ENCODE measurements around the gene GRIK4. TPM values are rescaled to one million over a fixed set of nuclear protein-coding genes. Genes with fewer than 3 reads are reported as not detected.

GRIK4 gene
- total and polyA plus RNA-seq, 8 donors = 0.76 to 10.1 (median 7.7) TPM

DNA sequence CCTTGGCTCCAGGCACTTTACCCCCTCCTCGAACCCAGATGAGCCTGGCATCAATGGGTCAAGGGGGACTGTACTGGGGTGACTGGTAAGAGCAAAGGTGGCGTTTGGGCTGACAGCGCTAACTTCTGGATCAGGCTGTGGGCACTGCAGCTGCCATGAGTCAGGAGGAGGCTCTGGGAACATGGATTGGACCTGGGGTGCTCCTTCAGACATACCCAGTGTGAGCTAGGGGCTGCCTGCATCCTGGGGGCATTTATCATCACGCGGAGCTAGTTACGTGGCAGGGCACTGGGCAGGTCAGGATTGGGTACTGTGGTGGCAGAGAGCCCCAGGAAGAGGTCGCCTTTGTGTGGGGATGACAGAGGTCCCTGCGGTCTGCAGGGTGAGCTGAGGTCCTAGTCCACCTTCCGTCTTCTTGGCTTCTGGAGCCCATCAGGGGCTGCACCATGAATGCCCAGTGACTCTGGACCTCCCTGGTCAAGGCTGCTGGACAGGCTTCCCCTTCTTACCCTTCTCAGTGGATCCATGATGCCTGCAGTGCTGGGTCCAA lies 13.1 kb downstream of the GRIK4 start:
- intact Hi-C loops (cut with DNase I) = loop anchor here in 1 of 2 donors (5.0 to 10.0 kb wide), 2 partner anchors 158 to 270 kb away; no protein-coding TSS in a partner anchor
- H3K36me3 ChIP-seq = no peaks in the 10 kb centered on the region
- H3K27me3 ChIP-seq = peaks cover 0 to 61% of the 10 kb centered on the region in 2 donors
- DNase-seq (peak in 1 of 4 donors; percentile 20), ATAC-seq (no peak)
- TF ChIP-seq, protein P1, sequence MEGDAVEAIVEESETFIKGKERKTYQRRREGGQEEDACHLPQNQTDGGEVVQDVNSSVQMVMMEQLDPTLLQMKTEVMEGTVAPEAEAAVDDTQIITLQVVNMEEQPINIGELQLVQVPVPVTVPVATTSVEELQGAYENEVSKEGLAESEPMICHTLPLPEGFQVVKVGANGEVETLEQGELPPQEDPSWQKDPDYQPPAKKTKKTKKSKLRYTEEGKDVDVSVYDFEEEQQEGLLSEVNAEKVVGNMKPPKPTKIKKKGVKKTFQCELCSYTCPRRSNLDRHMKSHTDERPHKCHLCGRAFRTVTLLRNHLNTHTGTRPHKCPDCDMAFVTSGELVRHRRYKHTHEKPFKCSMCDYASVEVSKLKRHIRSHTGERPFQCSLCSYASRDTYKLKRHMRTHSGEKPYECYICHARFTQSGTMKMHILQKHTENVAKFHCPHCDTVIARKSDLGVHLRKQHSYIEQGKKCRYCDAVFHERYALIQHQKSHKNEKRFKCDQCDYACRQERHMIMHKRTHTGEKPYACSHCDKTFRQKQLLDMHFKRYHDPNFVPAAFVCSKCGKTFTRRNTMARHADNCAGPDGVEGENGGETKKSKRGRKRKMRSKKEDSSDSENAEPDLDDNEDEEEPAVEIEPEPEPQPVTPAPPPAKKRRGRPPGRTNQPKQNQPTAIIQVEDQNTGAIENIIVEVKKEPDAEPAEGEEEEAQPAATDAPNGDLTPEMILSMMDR (IDR thresholded peaks at IDR 0.05) = no peak
- no peak overlapping the region for H3K27ac ChIP-seq
- no peaks in the 10 kb centered on the region for H3K4me1 ChIP-seq
- no peaks in the 10 kb centered on the region for H3K9me3 ChIP-seq
- no peak overlapping the region for H3K4me3 ChIP-seq

DNA sequence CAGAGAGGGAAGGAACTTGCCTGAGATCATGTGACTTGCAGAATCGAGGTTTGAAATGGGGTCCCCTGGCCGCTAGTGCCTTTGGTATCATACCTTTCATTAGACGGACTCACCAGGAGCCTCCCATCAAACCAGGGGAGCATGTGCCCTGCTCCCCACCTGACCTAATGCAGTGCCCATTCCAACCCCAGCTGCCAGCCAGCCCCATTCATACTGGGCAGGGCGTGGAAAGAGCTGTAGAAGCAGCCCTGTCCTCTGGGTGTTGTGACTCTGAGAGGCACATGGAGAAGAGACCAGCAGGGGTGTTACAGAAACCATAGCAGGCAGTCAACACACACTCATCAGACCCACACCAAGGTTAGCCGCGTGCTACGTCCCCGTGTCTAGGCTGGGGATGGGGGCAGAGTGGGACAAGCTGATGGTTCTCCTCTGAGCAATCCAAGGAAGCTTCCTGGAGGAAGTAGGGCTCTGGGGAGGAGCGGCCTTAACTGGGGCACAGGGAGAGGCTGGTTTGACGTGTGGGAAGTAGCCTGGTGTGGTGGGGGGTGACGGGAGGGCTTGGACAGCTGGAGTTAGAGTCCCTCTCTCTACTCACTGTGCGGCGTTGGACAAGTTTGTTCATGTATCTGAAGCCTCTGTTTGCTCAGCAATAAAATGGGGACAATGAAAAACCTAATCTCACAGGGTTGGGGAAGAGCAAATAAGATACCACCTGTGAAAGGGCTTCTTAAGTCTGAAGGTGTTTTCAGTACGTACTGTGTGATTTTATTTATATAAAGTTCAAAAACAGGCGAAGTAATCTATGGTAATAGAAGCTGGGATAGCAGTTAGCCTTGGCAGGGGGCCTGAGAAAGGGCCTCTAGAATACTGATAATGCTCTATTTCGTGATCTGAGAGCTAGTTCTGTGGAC lies 14.0 kb downstream of the GRIK4 start:
- ATAC-seq (no peak), DNase-seq (peak in 1 of 4 donors; percentile 34)
- TF ChIP-seq, protein P1 (IDR thresholded peaks at IDR 0.05) = no peak
- Histone ChIP-seq H3K4me1 (no peaks in the 10 kb centered on the region), H3K4me3 (no peak overlapping the region), H3K36me3 (no peaks in the 10 kb centered on the region), H3K27me3 (peaks cover 0 to 61% of the 10 kb centered on the region in 2 donors), H3K9me3 (no peaks in the 10 kb centered on the region), H3K27ac (no peak overlapping the region)
- intact Hi-C loops (cut with DNase I) = loop anchor here in 1 of 2 donors (10.0 kb wide), 1 partner anchor 269 kb away; no protein-coding TSS in a partner anchor

GRCh38 chr11:120526241-120526640 lies 14.7 kb downstream of the GRIK4 start:
- no peaks in the 10 kb centered on the region for H3K4me1 ChIP-seq
- no peaks in the 10 kb centered on the region for H3K9me3 ChIP-seq
- H3K27me3 ChIP-seq = peaks cover 0 to 61% of the 10 kb centered on the region in 2 donors
- no peak overlapping the region for H3K4me3 ChIP-seq
- no peaks in the 10 kb centered on the region for H3K36me3 ChIP-seq
- DNase-seq (peak in 1 of 4 donors; percentile 7), ATAC-seq (no peak)
- intact Hi-C loops (cut with DNase I) = loop anchor here in 1 of 2 donors (10.0 kb wide), 1 partner anchor 269 kb away; no protein-coding TSS in a partner anchor
- H3K27ac ChIP-seq = no peak overlapping the region
- TF ChIP-seq, protein P1 (IDR thresholded peaks at IDR 0.05) = no peak

DNA sequence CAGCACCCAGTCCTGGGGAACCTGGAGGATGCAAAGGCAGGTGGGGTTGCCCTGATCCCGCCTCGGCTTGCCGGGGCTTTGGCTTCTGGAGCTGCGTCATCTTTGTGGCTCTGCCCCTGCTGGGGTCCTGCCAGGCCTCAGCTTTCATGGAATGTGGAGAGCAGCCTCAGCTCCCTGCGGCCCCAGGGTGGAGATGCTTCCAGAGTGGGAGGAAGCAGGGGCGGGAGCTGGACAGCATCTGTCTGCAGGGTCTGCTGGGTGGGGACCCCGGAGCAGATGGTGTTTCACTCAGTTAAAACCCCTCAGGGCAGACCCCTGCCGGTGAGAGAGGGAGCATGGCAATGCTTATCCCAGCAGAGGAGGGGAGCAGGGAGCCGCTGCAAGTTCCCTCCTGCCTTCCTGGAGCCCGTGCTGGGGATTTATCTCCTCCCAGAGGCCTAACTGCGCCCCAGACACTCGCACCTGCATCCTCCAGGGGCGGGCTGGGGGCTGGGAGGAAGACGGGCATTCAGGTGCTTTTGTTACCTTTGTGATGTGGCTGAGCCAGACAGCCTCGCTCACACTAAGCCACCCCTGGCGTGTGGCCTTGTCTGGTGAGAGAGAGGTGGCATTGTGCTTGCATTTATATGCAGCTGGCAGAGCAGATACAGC lies 15.7 kb downstream of the GRIK4 start:
- TF ChIP-seq, protein P1 (IDR thresholded peaks at IDR 0.05) = no peak
- Histone ChIP-seq H3K27me3 (peaks cover 0 to 65% of the 10 kb centered on the region in 2 donors), H3K9me3 (no peaks in the 10 kb centered on the region), H3K27ac (no peak overlapping the region), H3K36me3 (no peaks in the 10 kb centered on the region), H3K4me1 (no peaks in the 10 kb centered on the region), H3K4me3 (no peak overlapping the region)
- DNase-seq (peak in 1 of 4 donors; percentile 75), ATAC-seq (peak; percentile 39)
- intact Hi-C loops (cut with DNase I) = loop anchor here in 1 of 2 donors (10.0 kb wide), 1 partner anchor 268 kb away; no protein-coding TSS in a partner anchor
